IMR-90 (cell line): Measurements from ENCODE around the gene NR4A1. TPM values are rescaled to one million over a fixed set of nuclear protein-coding genes. Genes with fewer than 3 reads are reported as not detected.
A peak's percentile ranks its signal among the peaks of the same experiment; 100 is the strongest.

Source experiments
- ATAC-seq: fragments of 200-7000 bp; cut with Tn5 transposase; 2 replicates; pipeline ENCODE4 v1.9.1; 2020; ENCODE audit warnings: low read depth, mild to moderate bottlenecking, moderate library complexity
- BruUV-seq: library from RNA; stranded (reverse); fragments of 400-500 nt; replicated peaks from 2 replicates; lab custom pipeline; 2021; lab: Mats Ljungman, UMichigan
- CTCF ChIA-PET: fragments of 300-600 bp; formaldehyde crosslinking; extraction: SDS; loops from one replicate; lab custom pipeline; 2021; ENCODE audit warnings: antibody characterized with exemption; lab: Yijun Ruan, JAX
- POLR2A ChIA-PET: fragments of 300-600 bp; sonication (Branson Sonifier 250); formaldehyde crosslinking; loops from one replicate; lab custom pipeline; 2022; ENCODE audit warnings: antibody characterized with exemption; ENCODE audit not compliant: unreplicated experiment; lab: Charles Lee
- DNase-seq: peaks from one replicate; pipeline ENCODE4 v3.0.0; 2013
- H2AFZ ChIP-seq: replicated peaks from 2 replicates; pipeline ENCODE3; 2013; ENCODE audit warnings: low read length, mild to moderate bottlenecking; ENCODE audit not compliant: poor library complexity
- H2AK5ac ChIP-seq: 2 replicates; pipeline ENCODE4 v1.6.1; 2013; ENCODE audit warnings: low read depth, low read length, inconsistent platforms
- H2AK9ac ChIP-seq: replicated peaks from 2 replicates; pipeline ENCODE3; 2013; ENCODE audit warnings: mild to moderate bottlenecking, low read depth, low read length, moderate library complexity; ENCODE audit not compliant: poor library complexity
- H2BK120ac ChIP-seq: 2 replicates; pipeline ENCODE4 v1.6.1; 2013; ENCODE audit warnings: low read depth, low read length, inconsistent platforms
- H2BK15ac ChIP-seq: 3 replicates; pipeline ENCODE4 v1.6.1; 2013; ENCODE audit warnings: low read depth, low read length, inconsistent platforms
- H2BK20ac ChIP-seq: 2 replicates; pipeline ENCODE4 v1.6.1; 2013; ENCODE audit warnings: low read depth, mild to moderate bottlenecking, inconsistent platforms, low read length, moderate library complexity
- H2BK5ac ChIP-seq: 2 replicates; pipeline ENCODE4 v1.6.1; 2013; ENCODE audit warnings: mild to moderate bottlenecking, low read depth, low read length, inconsistent platforms; ENCODE audit not compliant: poor library complexity, severe bottlenecking
- H3K14ac ChIP-seq: replicated peaks from 2 replicates; pipeline ENCODE4 v1.6.1; 2013; ENCODE audit warnings: low read depth, low read length, inconsistent platforms
- H3K18ac ChIP-seq: 2 replicates; pipeline ENCODE4 v1.6.1; 2013; ENCODE audit warnings: low read depth, low read length, control low read depth
- H3K23ac ChIP-seq: 2 replicates; pipeline ENCODE4 v1.6.1; 2013; ENCODE audit warnings: low read depth, low read length, inconsistent platforms
- H3K27ac ChIP-seq: 2 replicates; pipeline ENCODE4 v1.5.1; 2013; ENCODE audit warnings: mild to moderate bottlenecking, control low read depth, low read length; ENCODE audit not compliant: insufficient read depth
- H3K27me3 ChIP-seq: 2 replicates; pipeline ENCODE4 v1.6.1; 2013; ENCODE audit warnings: low read length; ENCODE audit not compliant: control insufficient read depth, insufficient read depth
- H3K36me3 ChIP-seq: 2 replicates; pipeline ENCODE4 v1.6.1; 2013; ENCODE audit warnings: low read length, mixed read lengths; ENCODE audit not compliant: control insufficient read depth, insufficient read depth
- H3K4ac ChIP-seq: 2 replicates; pipeline ENCODE4 v1.6.1; 2013; ENCODE audit warnings: low read depth, low read length, inconsistent platforms
- H3K4me1 ChIP-seq: 2 replicates; pipeline ENCODE4 v1.6.1; 2013; ENCODE audit warnings: low read length, mixed read lengths; ENCODE audit not compliant: control insufficient read depth, insufficient read depth
- H3K4me2 ChIP-seq: 2 replicates; pipeline ENCODE4 v1.6.1; 2013; ENCODE audit warnings: low read depth, mild to moderate bottlenecking, control low read depth, low read length, moderate library complexity
- H3K4me3 ChIP-seq: 2 replicates; pipeline ENCODE4 v1.5.1; 2013; ENCODE audit warnings: low read depth, mild to moderate bottlenecking, control low read depth, low read length, moderate library complexity; ENCODE audit not compliant: insufficient read depth
- H3K56ac ChIP-seq: 2 replicates; pipeline ENCODE4 v1.6.1; 2013; ENCODE audit warnings: low read length, inconsistent platforms; ENCODE audit not compliant: insufficient read depth; ENCODE audit errors: extremely low read depth
- H3K79me1 ChIP-seq, 2 experiments: 2 replicates each; pipeline ENCODE4 v1.6.1; 2013; ENCODE audit warnings: low read length in 2 of 2, inconsistent platforms in 1 of 2, low read depth in 1 of 2
- H3K9ac ChIP-seq: 2 replicates; pipeline ENCODE4 v1.6.1; 2013; ENCODE audit warnings: low read depth, low read length, control low read depth
- H3K9me1 ChIP-seq: 2 replicates; pipeline ENCODE4 v1.6.1; 2013; ENCODE audit warnings: low read length, inconsistent platforms; ENCODE audit not compliant: insufficient read depth
- H3K9me3 ChIP-seq: 2 replicates; pipeline ENCODE4 v1.6.1; 2013; ENCODE audit warnings: low read length; ENCODE audit not compliant: control insufficient read depth, insufficient read depth
- H4K20me1 ChIP-seq: 2 replicates; pipeline ENCODE4 v1.6.1; 2013; ENCODE audit warnings: low read length, inconsistent platforms; ENCODE audit not compliant: insufficient read depth
- H4K5ac ChIP-seq: 2 replicates; pipeline ENCODE4 v1.6.1; 2013; ENCODE audit warnings: mild to moderate bottlenecking, low read depth, low read length, control low read depth
- H4K8ac ChIP-seq, 2 experiments: 2 replicates each; pipeline ENCODE4 v1.6.1; 2013; ENCODE audit warnings: low read depth in 2 of 2, low read length in 2 of 2, control low read depth in 1 of 2, inconsistent platforms in 1 of 2
- H4K91ac ChIP-seq: 2 replicates; pipeline ENCODE4 v1.6.1; 2013; ENCODE audit warnings: low read depth, low read length, inconsistent platforms; ENCODE audit not compliant: insufficient read depth
- BHLHE40 ChIP-seq: fragments of 150-350 bp; IDR thresholded peaks from 2 replicates; pipeline ENCODE4 v1.6.1; 2016; ENCODE audit warnings: mild to moderate bottlenecking, low read depth, low read length
- CEBPB ChIP-seq: IDR thresholded peaks from 2 replicates; pipeline ENCODE4 v1.6.1; 2012; ENCODE audit warnings: low read depth, low read length, improper control_type of control experiment
- CHD1 ChIP-seq: IDR thresholded peaks from 2 replicates; pipeline ENCODE4 v1.6.1; 2012; ENCODE audit warnings: low read depth, low read length, improper control_type of control experiment
- ELK1 ChIP-seq: fragments of 150-350 bp; IDR thresholded peaks from 2 replicates; pipeline ENCODE4 v1.6.1; 2016; ENCODE audit warnings: low read depth, mild to moderate bottlenecking, low read length, moderate library complexity, borderline replicate concordance
- FOS ChIP-seq: fragments of 150-350 bp; IDR thresholded peaks from 2 replicates; pipeline ENCODE4 v1.6.1; 2016; ENCODE audit warnings: low read depth, low read length
- MAFK ChIP-seq: IDR thresholded peaks from 2 replicates; pipeline ENCODE4 v1.6.1; 2012; ENCODE audit warnings: low read depth, low read length, improper control_type of control experiment
- MXI1 ChIP-seq: IDR thresholded peaks from 2 replicates; pipeline ENCODE4 v1.6.1; 2012; ENCODE audit warnings: low read depth, mild to moderate bottlenecking, low read length, moderate library complexity, borderline replicate concordance
- POLR2A ChIP-seq: IDR thresholded peaks from 2 replicates; pipeline ENCODE4 v1.6.1; 2012; ENCODE audit warnings: mild to moderate bottlenecking, low read depth, low read length
- RAD21 ChIP-seq: IDR thresholded peaks from 2 replicates; pipeline ENCODE4 v1.6.1; 2012; ENCODE audit warnings: low read length, improper control_type of control experiment
- RCOR1 ChIP-seq: IDR thresholded peaks from 2 replicates; pipeline ENCODE4 v1.6.1; 2012; ENCODE audit warnings: mild to moderate bottlenecking, low read length, improper control_type of control experiment; ENCODE audit not compliant: insufficient replicate concordance
- RFX5 ChIP-seq: IDR thresholded peaks from 2 replicates; pipeline ENCODE4 v1.8.0; 2012; ENCODE audit warnings: low read depth, mild to moderate bottlenecking, low read length, moderate library complexity
- USF2 ChIP-seq: fragments of 150-350 bp; IDR thresholded peaks from 2 replicates; pipeline ENCODE4 v1.6.1; 2017; ENCODE audit warnings: mild to moderate bottlenecking, antibody characterized with exemption, low read length, low read depth
- WGBS, 2 experiments: methylation state at CpG; one replicate each; pipeline versions ENCODE4 v1.1.5 to v1.1.7; 2013; ENCODE audit warnings: missing lambda C conversion rate in 2 of 2; ENCODE audit not compliant: insufficient read length in 1 of 2; ENCODE audit errors: extremely low coverage in 2 of 2; 5-methylcytosine and 5-hydroxymethylcytosine counted together
- dilution Hi-C: fragments of 300-500 bp; cut with HindIII; formaldehyde crosslinking; loops from one replicate; pipeline ENCODE4 v1.14.3; 2018; ENCODE audit warnings: low sequenced_read_pairs; ENCODE audit not compliant: unreplicated experiment
- in situ Hi-C: fragments of 300-500 bp; cut with MboI; formaldehyde crosslinking; loops from 3 replicates; pipeline ENCODE4 v1.14.3; 2019; ENCODE audit warnings: low sequenced_read_pairs, inconsistent platforms, mixed read lengths
- intact Hi-C: fragments of 100-400 bp; cut with micrococcal nuclease; formaldehyde crosslinking; loops from 2 replicates; pipeline ENCODE4 v1.10.0; 2022
- polyA plus RNA-seq, 3 experiments: library from polyadenylated mRNA; depleted of rRNA; stranded (reverse); fragments of >200 nt; gene quantifications; 2 replicates each; pipeline ENCODE4 v1.2.3, GENCODE V29; 2012; ENCODE audit warnings: low replicate concordance in 1 of 3
- total RNA-seq: library from RNA; depleted of rRNA; stranded (reverse); fragments of >200 nt; gene quantifications from 2 replicates; pipeline ENCODE4 v1.2.3, GENCODE V29; 2012

The NR4A1 gene
- total and polyA plus RNA-seq, 2 of the 4 experiments (the other 2 are of a cell fraction), result 6.6 to 34.1 TPM

GRCh38 chr12:52032446-52032803, 18.8 kb upstream of the NR4A1 start:
- Histone ChIP-seq H2BK15ac (no peak overlapping the region), H3K27me3 (no peaks in the 10 kb centered on the region), H2AFZ (peak overlapping the region; percentile 93), H3K56ac (no peak overlapping the region), H3K14ac (peak overlapping the region; percentile 29; the same call in 1 of the 2 replicates), H4K91ac (no peak overlapping the region), H3K9me1 (peaks cover 2% of the 10 kb centered on the region), H3K79me1 (peaks cover 0 to 11% of the 10 kb centered on the region in 2 experiments; a peak in 2 of 4 replicates), H2BK5ac (peak overlapping the region; percentile 11), H4K5ac (no peak overlapping the region), H3K36me3 (no peaks in the 10 kb centered on the region), H3K4me1 (peaks cover 8% of the 10 kb centered on the region), H3K23ac (no peak overlapping the region; the same call in 1 of the 2 replicates), H4K20me1 (no peaks in the 10 kb centered on the region), H3K9ac (peak overlapping the region; percentile 2; the same call in 1 of the 2 replicates), H3K9me3 (no peaks in the 10 kb centered on the region), H2BK120ac (no peak overlapping the region), H2AK5ac (0 out of 2 replicates have a peak overlapping the region, but pooled peaks have one; percentile 3), H3K4ac (peak overlapping the region; percentile 19; the same call in 1 of the 2 replicates), H2AK9ac (peak overlapping the region; percentile 17), H3K4me3 (peak overlapping the region; percentile 20; the same call in 1 of the 2 replicates), H3K18ac (no peak overlapping the region; the same call in 1 of the 2 replicates), H3K27ac (0 out of 2 replicates have a peak overlapping the region, but pooled peaks have one; percentile 25), H2BK20ac (0 out of 2 replicates have a peak overlapping the region, but pooled peaks have one; percentile 12), H3K4me2 (peak overlapping the region; percentile 79), H4K8ac (peak overlapping the region in 1 of 2 experiments; percentile 42; a peak in 1 of 4 replicates)
- ChIA-PET CTCF (interaction anchor here (1.0 to 1.6 kb wide), 5 partner anchors 9 to 50 kb away, joined by 4 to 9 read pairs (median 5); partner anchors contain the start of gene NR4A1), POLR2A (interaction anchor here (0.9 to 1.2 kb wide), 4 partner anchors 14 to 32 kb away, joined by 3 to 5 read pairs (median 3); partner anchors contain the start of gene NR4A1)
- ATAC-seq (peak; percentile 44), DNase-seq (peak; percentile 80)
- TF ChIP-seq CHD1, result no peak; the same call in 1 of the 2 replicates
- TF ChIP-seq CEBPB, result 0 out of 2 replicates have a peak, but pooled peaks have one; percentile 10
- 0 out of 2 replicates have a peak, but pooled peaks have one; percentile 61 for TF ChIP-seq POLR2A
- TF ChIP-seq MAFK, result no peak
- TF ChIP-seq RCOR1, result no peak
- TF ChIP-seq USF2, result no peak
- TF ChIP-seq MXI1, result no peak
- no peak for TF ChIP-seq RFX5
- no peak for TF ChIP-seq FOS
- no peak for TF ChIP-seq RAD21
- no peak for TF ChIP-seq ELK1
- no peak for TF ChIP-seq BHLHE40
- TSS peak; percentile 95 for BruUV-seq
- intact Hi-C loops, result loop anchor here (2.0 kb wide), 2 partner anchors 38 to 50 kb away; no protein-coding TSS in a partner anchor
- no CpG with 5 or more reads among the region's 5 CpGs for WGBS, 2 experiments
- dilution Hi-C loops, result no loop called here
- in situ Hi-C loops, result no loop called here
